Measurements from ENCODE around the gene KIFBP. TPM values are rescaled to one million over a fixed set of nuclear protein-coding genes. Genes with fewer than 3 reads are reported as not detected.
"Not testable (repeated sequence)": the region's sequence is repeated elsewhere in the genome, so short reads cannot be mapped to it uniquely, and the experiment has no call there.

KIFBP gene
- total and polyA plus RNA-seq, 8 donors, result 21.1 to 30.8 (median 27.6) TPM

DNA sequence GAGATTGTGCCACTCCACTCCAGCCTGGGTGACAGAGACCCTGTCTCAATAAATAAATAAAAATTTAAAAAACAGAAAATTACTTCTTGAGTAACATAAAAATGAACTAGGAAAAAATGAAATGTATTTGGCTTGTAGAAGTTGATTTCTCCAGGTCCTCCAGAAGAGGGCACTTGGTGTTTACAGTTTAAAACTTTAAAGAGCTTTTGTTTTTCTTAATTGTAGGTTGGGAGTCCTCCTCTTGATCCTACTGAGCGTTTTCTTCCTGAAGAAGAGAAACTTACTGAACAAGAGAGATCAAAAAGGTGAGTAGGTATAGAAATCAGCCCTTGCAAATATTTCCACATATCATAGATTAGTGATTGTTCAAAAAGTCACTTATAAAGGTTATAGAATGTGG, 16.2 kb downstream of the KIFBP start:
- TF ChIP-seq, protein P1, sequence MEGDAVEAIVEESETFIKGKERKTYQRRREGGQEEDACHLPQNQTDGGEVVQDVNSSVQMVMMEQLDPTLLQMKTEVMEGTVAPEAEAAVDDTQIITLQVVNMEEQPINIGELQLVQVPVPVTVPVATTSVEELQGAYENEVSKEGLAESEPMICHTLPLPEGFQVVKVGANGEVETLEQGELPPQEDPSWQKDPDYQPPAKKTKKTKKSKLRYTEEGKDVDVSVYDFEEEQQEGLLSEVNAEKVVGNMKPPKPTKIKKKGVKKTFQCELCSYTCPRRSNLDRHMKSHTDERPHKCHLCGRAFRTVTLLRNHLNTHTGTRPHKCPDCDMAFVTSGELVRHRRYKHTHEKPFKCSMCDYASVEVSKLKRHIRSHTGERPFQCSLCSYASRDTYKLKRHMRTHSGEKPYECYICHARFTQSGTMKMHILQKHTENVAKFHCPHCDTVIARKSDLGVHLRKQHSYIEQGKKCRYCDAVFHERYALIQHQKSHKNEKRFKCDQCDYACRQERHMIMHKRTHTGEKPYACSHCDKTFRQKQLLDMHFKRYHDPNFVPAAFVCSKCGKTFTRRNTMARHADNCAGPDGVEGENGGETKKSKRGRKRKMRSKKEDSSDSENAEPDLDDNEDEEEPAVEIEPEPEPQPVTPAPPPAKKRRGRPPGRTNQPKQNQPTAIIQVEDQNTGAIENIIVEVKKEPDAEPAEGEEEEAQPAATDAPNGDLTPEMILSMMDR (IDR thresholded peaks at IDR 0.05), result peak; percentile 43 to 52
- peaks cover 0 to 33% of the 10 kb centered on the region in 2 donors for H3K36me3 ChIP-seq
- DNase-seq, result peak in 1 of 4 donors; percentile 35
- peaks cover 0 to 7% of the 10 kb centered on the region in 2 donors for H3K4me1 ChIP-seq
- no peaks in the 10 kb centered on the region for H3K9me3 ChIP-seq
- ATAC-seq, result peak; percentile 69
- H3K27ac ChIP-seq, result no peak overlapping the region
- H3K4me3 ChIP-seq, result no peak overlapping the region
- no peaks in the 10 kb centered on the region for H3K27me3 ChIP-seq
- intact Hi-C loops (cut with DNase I), result loop anchor here in 1 of 2 donors (5.0 kb wide), 1 partner anchor 87 kb away; no protein-coding TSS in a partner anchor

DNA sequence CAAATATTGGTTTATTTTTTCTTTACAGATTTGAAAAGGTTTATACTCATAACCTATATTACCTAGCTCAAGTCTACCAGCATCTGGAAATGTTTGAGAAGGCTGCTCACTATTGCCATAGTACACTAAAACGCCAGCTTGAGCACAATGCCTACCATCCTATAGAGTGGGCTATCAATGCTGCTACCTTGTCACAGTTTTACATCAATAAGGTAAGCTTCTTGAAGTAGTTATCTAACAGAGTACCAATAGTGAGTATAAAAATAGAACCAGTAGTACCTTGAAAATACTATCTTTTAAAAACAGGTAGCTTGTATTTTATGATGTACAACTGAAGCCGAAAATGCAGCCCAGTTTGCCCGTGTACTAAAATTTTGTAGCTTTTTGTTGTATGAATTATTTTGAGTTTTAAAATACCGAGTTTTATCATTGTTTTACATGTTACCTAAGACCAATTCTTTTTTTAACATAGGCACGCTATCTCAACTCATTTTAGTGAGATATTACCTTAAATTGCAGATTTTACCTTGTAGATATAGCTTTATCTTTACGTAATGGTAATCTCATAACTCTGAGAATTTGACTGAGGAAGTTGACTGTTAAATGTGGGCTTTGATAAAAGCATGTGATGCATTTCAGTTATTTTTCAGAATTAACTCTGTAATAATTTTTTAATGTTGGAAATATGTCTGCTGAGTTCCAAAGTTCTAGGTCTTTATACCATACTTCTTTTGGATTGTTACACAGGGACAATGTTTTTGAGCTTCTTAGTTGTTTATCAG, 17.3 kb downstream of the KIFBP start:
- no peak for ATAC-seq
- intact Hi-C loops (cut with DNase I), result loop anchor here in 1 of 2 donors (5.0 kb wide), 1 partner anchor 86 kb away; no protein-coding TSS in a partner anchor
- no peak for DNase-seq
- peaks cover 0 to 7% of the 10 kb centered on the region in 2 donors for H3K4me1 ChIP-seq
- peaks cover 0 to 26% of the 10 kb centered on the region in 2 donors for H3K36me3 ChIP-seq
- H3K27me3 ChIP-seq, result no peaks in the 10 kb centered on the region
- TF ChIP-seq, protein P1 (IDR thresholded peaks at IDR 0.05), result no peak
- H3K27ac ChIP-seq, result no peak overlapping the region
- no peaks in the 10 kb centered on the region for H3K9me3 ChIP-seq
- no peak overlapping the region for H3K4me3 ChIP-seq

DNA sequence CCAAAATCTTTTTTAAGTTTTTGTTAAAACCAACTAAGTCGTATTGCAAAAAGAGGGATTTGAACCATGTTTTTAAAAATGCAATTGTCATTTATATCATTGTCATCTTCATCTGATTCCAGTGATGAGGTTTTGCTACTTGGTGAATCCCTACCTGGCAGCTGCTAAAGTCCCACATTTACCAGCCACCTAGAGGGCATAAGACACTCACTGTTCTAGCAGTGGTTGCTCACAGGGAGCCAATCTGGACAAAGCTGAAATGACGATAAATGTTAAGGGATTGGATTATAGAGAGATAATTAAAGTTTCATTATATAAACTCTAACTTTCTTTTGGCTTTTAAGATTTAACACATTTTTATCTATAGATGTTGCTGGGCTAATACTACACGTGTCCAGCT, 18.7 kb downstream of the KIFBP start:
- no peak for DNase-seq
- Histone ChIP-seq H3K36me3 (peaks cover 0 to 26% of the 10 kb centered on the region in 2 donors), H3K9me3 (no peaks in the 10 kb centered on the region), H3K27ac (no peak overlapping the region), H3K27me3 (no peaks in the 10 kb centered on the region), H3K4me3 (no peak overlapping the region), H3K4me1 (peaks cover 0 to 7% of the 10 kb centered on the region in 2 donors)
- no peak for ATAC-seq
- TF ChIP-seq, protein P1 (IDR thresholded peaks at IDR 0.05), result no peak
- intact Hi-C loops (cut with DNase I), result loop anchor here in 1 of 2 donors (5.0 kb wide), 1 partner anchor 85 kb away; no protein-coding TSS in a partner anchor

DNA sequence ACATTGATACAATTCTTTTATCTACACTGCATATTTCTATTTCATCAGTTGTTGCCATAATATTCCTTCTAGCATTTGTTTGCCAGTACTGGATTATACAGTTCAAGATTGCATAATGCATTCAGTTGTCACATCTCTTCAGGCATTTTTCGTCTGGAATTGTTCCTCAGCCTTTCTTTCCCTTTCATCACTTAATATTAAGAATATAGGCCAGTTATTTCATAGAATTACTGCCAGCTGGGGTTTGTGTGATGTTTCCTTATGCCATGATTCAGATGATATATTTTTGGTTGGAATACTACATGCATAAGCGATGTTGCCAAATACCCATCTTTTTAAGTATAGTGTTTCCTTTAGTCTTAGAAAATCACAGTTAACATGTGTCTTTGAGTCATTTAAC, 20.8 kb downstream of the KIFBP start:
- no peaks in the 10 kb centered on the region for H3K9me3 ChIP-seq
- peaks cover 0 to 16% of the 10 kb centered on the region in 2 donors for H3K4me1 ChIP-seq
- no peak overlapping the region for H3K27ac ChIP-seq
- no peaks in the 10 kb centered on the region for H3K27me3 ChIP-seq
- H3K36me3 ChIP-seq, result peaks cover 0 to 43% of the 10 kb centered on the region in 2 donors
- TF ChIP-seq, protein P1 (IDR thresholded peaks at IDR 0.05), result no peak
- DNase-seq (peak in 2 of 4 donors; percentile 29 to 52), ATAC-seq (peak; percentile 12)
- no peak overlapping the region for H3K4me3 ChIP-seq
- intact Hi-C loops (cut with DNase I), result loop anchor here in 1 of 2 donors (5.0 kb wide), 1 partner anchor 83 kb away; no protein-coding TSS in a partner anchor

DNA sequence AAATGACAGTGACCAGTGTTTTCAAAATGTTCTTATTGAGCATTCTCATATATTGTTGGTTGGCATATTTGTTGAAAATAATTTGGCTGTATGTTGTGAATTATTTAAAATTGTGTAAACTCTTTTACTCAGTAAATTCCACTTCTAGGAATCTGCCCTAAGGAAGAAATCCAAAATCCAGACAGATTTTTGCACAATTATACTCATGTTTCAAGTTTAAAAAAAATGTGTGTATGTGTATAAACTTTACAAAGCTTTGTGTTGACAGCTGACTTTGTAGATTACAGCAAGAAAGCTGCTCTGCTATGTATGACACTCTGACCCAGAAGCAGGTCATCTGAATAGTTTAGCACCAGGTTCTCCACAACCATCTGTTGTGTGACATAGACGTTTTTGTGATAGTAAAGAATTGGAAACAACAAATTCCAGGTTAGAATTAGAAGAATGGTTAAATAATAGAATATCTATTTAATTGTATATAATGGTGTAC, 21.6 kb downstream of the KIFBP start:
- DNase-seq (no peak), ATAC-seq (no peak)
- peaks cover 0 to 44% of the 10 kb centered on the region in 2 donors for H3K36me3 ChIP-seq
- TF ChIP-seq, protein P1 (IDR thresholded peaks at IDR 0.05), result no peak
- H3K27me3 ChIP-seq, result no peaks in the 10 kb centered on the region
- intact Hi-C loops (cut with DNase I), result no loop called here
- no peak overlapping the region for H3K4me3 ChIP-seq
- no peak overlapping the region for H3K27ac ChIP-seq
- no peaks in the 10 kb centered on the region for H3K9me3 ChIP-seq
- peaks cover 0 to 12% of the 10 kb centered on the region in 2 donors for H3K4me1 ChIP-seq

DNA sequence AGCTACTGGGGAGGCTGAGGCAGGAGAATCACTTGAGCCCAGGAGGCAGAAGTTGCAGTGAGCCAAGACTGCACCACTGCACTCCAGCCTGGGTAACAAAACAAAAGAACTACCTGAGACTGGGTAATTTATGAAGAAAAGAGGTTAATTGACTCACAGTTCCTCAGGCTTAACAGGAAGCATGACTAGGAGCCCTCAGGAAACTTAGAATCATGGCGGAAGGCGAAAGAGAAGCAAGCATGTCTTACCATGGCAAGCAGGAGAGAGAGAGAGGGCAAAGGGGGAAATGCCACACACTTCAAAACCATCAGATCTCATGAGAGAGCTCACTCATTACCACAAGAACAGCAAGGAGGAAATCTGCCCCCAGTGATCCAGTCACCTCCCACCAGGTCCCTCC, 24.2 kb downstream of the KIFBP start:
- ATAC-seq; H3K9me3 ChIP-seq; intact Hi-C loops (cut with DNase I); H3K4me3 ChIP-seq; H3K4me1 ChIP-seq; H3K27me3 ChIP-seq; DNase-seq: not testable (repeated sequence)
- Histone ChIP-seq H3K36me3 (peaks cover 0 to 60% of the 10 kb centered on the region in 2 donors), H3K27ac (peak overlapping the region in 1 of 2 donors; percentile 66)

Measured in left lung (tissue), 10 donors.